ENCODE measurements around the gene TNS4. TPM values are rescaled to one million over a fixed set of nuclear protein-coding genes. Genes with fewer than 3 reads are reported as not detected.

Gene TNS4
- total RNA-seq, 1 experiment from 2014 or later, result 127 TPM

DNA sequence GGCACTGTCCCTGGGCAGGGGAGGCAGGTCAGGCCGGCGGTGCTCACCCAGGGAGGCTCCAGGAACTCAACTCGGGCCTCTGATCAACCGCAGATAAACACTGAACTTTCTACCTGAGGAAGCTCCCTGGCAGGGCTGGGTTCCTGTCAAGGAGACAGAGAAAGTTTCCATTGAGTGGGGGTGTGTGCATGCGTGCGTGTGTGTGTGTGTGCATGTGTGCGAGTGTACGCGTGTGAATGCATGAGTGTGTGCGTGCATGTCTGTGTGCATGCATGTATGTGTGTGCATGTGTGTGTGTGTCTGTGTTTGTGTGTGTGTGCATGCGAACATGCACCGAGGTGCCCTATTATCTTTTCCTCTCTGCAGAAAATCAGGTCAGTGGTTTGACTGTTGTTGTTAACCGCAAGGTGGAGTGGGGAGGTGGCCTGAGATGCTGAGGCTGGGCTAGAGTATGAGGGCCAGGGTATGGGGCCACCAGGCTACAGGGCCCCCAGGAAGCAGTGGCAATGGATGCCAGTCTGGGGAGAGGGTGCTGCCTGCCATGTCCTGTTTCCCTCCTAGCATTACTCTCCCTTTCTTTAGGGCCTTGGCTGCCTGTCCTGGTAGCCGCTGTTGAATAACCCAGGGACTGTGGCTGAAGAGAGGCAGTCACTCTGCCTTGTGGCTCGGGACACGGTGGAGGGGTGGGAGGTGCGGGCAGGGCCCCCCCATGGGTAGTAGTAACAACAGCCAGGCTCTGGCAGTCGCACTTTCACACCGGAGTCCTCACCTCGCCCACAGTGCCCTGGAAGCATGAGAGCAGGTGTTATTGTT lies 39.8 kb upstream of the TNS4 start:
- POLR2A ChIA-PET (ENCODE audit: unreplicated experiment), result no interaction called here
- no peak for ATAC-seq
- BruUV-seq (replicated peaks), result no TSS peak
- DNase-seq, result no peak
- Histone ChIP-seq H3K4me3 (ENCODE audit: low read length) (no peak overlapping the region), H3K4me1 (ENCODE audit: insufficient read depth, low read length) (no peaks in the 10 kb centered on the region), H4K20me1 (ENCODE audit: low read length) (no peaks in the 10 kb centered on the region), H2AFZ (ENCODE audit: low read length) (no peak overlapping the region), H3K9me2 (replicated peaks; ENCODE audit: low read length) (no peaks in the 10 kb centered on the region), H3K9ac (ENCODE audit: low read length) (no peak overlapping the region), H3K27ac (ENCODE audit: low read length) (no peak overlapping the region), H3K36me3 (ENCODE audit: low read depth, low read length) (no peaks in the 10 kb centered on the region), H3F3A (ENCODE audit: low read length, unreplicated experiment) (no peaks in the 10 kb centered on the region), H3K9me3 (ENCODE audit: low read length) (no peaks in the 10 kb centered on the region), H3K27me3 (ENCODE audit: low read length) (no peaks in the 10 kb centered on the region), H3K79me2 (ENCODE audit: low read length) (no peaks in the 10 kb centered on the region), H3K4me2 (ENCODE audit: low read length) (no peak overlapping the region)
- CTCF ChIA-PET, result no interaction called here
- TF ChIP-seq, protein P1, sequence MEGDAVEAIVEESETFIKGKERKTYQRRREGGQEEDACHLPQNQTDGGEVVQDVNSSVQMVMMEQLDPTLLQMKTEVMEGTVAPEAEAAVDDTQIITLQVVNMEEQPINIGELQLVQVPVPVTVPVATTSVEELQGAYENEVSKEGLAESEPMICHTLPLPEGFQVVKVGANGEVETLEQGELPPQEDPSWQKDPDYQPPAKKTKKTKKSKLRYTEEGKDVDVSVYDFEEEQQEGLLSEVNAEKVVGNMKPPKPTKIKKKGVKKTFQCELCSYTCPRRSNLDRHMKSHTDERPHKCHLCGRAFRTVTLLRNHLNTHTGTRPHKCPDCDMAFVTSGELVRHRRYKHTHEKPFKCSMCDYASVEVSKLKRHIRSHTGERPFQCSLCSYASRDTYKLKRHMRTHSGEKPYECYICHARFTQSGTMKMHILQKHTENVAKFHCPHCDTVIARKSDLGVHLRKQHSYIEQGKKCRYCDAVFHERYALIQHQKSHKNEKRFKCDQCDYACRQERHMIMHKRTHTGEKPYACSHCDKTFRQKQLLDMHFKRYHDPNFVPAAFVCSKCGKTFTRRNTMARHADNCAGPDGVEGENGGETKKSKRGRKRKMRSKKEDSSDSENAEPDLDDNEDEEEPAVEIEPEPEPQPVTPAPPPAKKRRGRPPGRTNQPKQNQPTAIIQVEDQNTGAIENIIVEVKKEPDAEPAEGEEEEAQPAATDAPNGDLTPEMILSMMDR (conservative IDR thresholded peaks at IDR 0.05; ENCODE audit: low read depth, low read length), result no peak
- no peak for TF ChIP-seq EZH2phosphoT487 (IDR thresholded peaks at IDR 0.05; ENCODE audit: borderline replicate concordance, low read length)
- intact Hi-C loops (cut with micrococcal nuclease), result no loop called here

DNA sequence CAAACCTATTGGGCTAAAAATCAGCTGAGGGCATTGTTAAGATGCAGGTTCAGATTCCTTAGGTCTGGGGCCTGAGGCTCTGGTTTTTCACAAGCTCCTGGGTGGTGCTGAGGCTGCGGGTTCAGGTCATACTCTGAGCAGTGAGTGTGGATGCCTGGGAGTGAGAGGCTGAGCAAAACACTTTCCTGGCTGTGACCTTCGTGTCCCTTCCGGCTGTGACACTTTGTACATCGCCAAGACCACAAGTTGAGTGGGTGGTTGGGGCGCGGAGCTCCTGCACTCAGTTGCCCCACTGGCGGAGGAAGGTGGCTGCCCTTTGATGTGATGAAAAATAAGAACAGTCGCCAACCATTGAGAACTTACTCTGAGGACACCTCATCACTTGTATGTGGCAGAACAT lies 39.0 kb upstream of the TNS4 start:
- no peaks in the 10 kb centered on the region for H3K9me3 ChIP-seq (ENCODE audit: low read length)
- H3K4me3 ChIP-seq (ENCODE audit: low read length), result no peak overlapping the region
- ATAC-seq (no peak), DNase-seq (no peak)
- no peaks in the 10 kb centered on the region for H3K36me3 ChIP-seq (ENCODE audit: low read depth, low read length)
- H2AFZ ChIP-seq (ENCODE audit: low read length), result no peak overlapping the region
- no peaks in the 10 kb centered on the region for H3K4me1 ChIP-seq (ENCODE audit: insufficient read depth, low read length)
- POLR2A ChIA-PET (ENCODE audit: unreplicated experiment), result no interaction called here
- H4K20me1 ChIP-seq (ENCODE audit: low read length), result no peaks in the 10 kb centered on the region
- TF ChIP-seq, protein P1 (conservative IDR thresholded peaks at IDR 0.05; ENCODE audit: low read depth, low read length), result no peak
- no peak for TF ChIP-seq EZH2phosphoT487 (IDR thresholded peaks at IDR 0.05; ENCODE audit: borderline replicate concordance, low read length)
- TF ChIP-seq EZH2 (IDR thresholded peaks at IDR 0.05; ENCODE audit: low read length, unreplicated experiment), result no peak
- no peaks in the 10 kb centered on the region for H3K9me2 ChIP-seq (replicated peaks; ENCODE audit: low read length)
- H3F3A ChIP-seq (ENCODE audit: low read length, unreplicated experiment), result no peaks in the 10 kb centered on the region
- H3K79me2 ChIP-seq (ENCODE audit: low read length), result no peaks in the 10 kb centered on the region
- BruUV-seq (replicated peaks), result no TSS peak
- H3K27ac ChIP-seq (ENCODE audit: low read length), result no peak overlapping the region
- H3K9ac ChIP-seq (ENCODE audit: low read length), result no peak overlapping the region
- intact Hi-C loops (cut with micrococcal nuclease), result no loop called here
- H3K4me2 ChIP-seq (ENCODE audit: low read length), result no peak overlapping the region
- no peaks in the 10 kb centered on the region for H3K27me3 ChIP-seq (ENCODE audit: low read length)
- CTCF ChIA-PET, result no interaction called here

DNA sequence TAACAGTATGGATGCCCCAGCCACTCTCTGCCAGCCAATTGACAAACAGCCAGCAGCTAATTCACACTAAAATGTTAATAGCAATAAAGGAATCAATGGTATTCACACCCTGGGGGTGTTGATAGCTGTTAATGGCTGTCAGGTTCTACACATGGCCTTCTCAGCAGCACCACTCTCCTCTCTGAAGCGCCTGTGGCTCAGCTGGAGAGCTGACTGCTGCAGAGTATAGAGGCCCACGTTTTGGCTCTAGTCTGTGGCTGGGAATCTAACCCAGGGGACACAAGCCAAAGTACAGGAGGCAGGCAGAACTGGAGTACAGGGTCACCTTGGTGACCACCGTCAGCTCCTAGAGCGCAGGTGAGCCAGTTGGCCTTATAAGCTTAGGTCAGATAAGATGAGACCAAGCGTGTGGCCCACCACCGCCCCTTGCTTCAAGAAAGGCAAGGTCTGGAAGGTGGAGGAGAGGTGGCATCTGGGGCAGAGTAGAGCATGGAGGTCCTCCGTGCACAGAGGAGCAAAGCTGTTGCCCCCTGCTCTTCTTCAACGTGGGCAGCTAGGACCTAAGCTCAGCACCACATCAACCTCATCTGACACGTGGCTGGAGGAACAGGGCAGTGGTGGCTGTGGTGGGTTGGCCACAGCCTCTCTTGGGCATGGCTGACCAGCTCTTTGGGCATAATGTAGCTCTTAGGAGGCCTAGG lies 38.4 kb upstream of the TNS4 start:
- ATAC-seq (no peak), DNase-seq (no peak)
- no peak overlapping the region for H3K9ac ChIP-seq (ENCODE audit: low read length)
- H3K4me2 ChIP-seq (ENCODE audit: low read length), result no peak overlapping the region
- no TSS peak for BruUV-seq (replicated peaks)
- POLR2A ChIA-PET (ENCODE audit: unreplicated experiment), result no interaction called here
- CTCF ChIA-PET, result interaction anchor here (0.6 kb wide), 1 partner anchor 75 kb away, joined by 4 read pairs; no protein-coding TSS in a partner anchor
- no peak overlapping the region for H3K27ac ChIP-seq (ENCODE audit: low read length)
- no peaks in the 10 kb centered on the region for H3K4me1 ChIP-seq (ENCODE audit: insufficient read depth, low read length)
- intact Hi-C loops (cut with micrococcal nuclease), result no loop called here
- H3F3A ChIP-seq (ENCODE audit: low read length, unreplicated experiment), result no peaks in the 10 kb centered on the region
- H3K4me3 ChIP-seq (ENCODE audit: low read length), result no peak overlapping the region
- no peak overlapping the region for H2AFZ ChIP-seq (ENCODE audit: low read length)
- H3K36me3 ChIP-seq (ENCODE audit: low read depth, low read length), result no peaks in the 10 kb centered on the region
- H3K9me3 ChIP-seq (ENCODE audit: low read length), result no peaks in the 10 kb centered on the region
- H3K79me2 ChIP-seq (ENCODE audit: low read length), result no peaks in the 10 kb centered on the region
- no peaks in the 10 kb centered on the region for H3K27me3 ChIP-seq (ENCODE audit: low read length)
- H4K20me1 ChIP-seq (ENCODE audit: low read length), result no peaks in the 10 kb centered on the region
- no peaks in the 10 kb centered on the region for H3K9me2 ChIP-seq (replicated peaks; ENCODE audit: low read length)
- TF ChIP-seq EZH2 (IDR thresholded peaks at IDR 0.05; ENCODE audit: low read length, unreplicated experiment), result no peak
- TF ChIP-seq, protein P1 (conservative IDR thresholded peaks at IDR 0.05; ENCODE audit: low read depth, low read length), result no peak
